Erythroblast (primary cell): ENCODE data around the gene KCNQ5.

Experiments
- GATA1 ChIP-seq: IDR thresholded peaks from 2 replicates; pipeline ENCODE4 v1.6.1; 2011; ENCODE audit warnings: low read depth, mild to moderate bottlenecking, control low read depth, low read length, moderate library complexity
- POLR2A ChIP-seq: IDR thresholded peaks from 2 replicates; pipeline ENCODE4 v1.6.1; 2011; ENCODE audit warnings: mild to moderate bottlenecking, low read length

GRCh38 chr6:72721346-72721745, 99.5 kb downstream of the KCNQ5 start:
- TF ChIP-seq POLR2A = no peak
- TF ChIP-seq GATA1 = no peak
